Inflammatory macrophage (primary cell): Measurements from ENCODE around the gene TSPAN18.
A peak's percentile ranks its signal among the peaks of the same experiment; 100 is the strongest.

Experiments used
- DNase-seq, 2 donors: peaks; one replicate each; pipeline ENCODE4 v3.0.0-alpha.2; 2020 to 2022

TSPAN18 gene

DNA sequence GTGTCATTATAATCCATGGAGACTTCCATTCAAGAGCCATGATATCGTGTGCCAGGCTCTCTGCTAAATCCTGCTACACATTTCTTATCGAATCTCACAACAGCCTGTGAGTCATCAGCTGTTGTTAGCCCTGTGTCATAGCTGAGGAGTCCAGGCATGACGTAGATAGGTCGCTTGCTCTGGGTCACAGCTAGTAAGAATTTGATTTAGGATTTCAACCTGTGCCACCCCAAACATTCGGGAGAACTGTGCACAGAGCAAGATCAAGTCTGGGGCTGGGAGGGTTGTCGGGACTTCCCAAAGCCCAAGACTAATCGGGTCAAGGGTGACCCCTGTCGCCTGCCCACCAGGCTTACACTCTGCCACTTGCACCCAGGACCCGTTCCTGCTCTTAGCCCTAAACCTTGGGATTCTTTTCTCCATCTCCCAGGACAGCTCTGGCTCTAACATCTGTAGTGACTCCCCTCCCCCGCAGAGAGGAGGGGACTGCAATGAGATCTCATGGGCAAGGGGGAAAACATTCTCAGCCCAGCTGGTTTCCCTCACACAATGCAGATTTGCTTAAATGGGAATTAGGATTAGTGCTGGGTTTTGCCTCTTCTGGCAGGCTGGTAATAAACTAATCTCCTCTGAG lies 34.3 kb downstream of the TSPAN18 start:
- DNase-seq, result no peak

GRCh38 chr11:44761551-44761961 lies 34.8 kb downstream of the TSPAN18 start:
- no peak for DNase-seq

- no peak for DNase-seq
These were observed 36.5 kb downstream of the TSPAN18 start for GRCh38 chr11:44763121-44763820.

DNA sequence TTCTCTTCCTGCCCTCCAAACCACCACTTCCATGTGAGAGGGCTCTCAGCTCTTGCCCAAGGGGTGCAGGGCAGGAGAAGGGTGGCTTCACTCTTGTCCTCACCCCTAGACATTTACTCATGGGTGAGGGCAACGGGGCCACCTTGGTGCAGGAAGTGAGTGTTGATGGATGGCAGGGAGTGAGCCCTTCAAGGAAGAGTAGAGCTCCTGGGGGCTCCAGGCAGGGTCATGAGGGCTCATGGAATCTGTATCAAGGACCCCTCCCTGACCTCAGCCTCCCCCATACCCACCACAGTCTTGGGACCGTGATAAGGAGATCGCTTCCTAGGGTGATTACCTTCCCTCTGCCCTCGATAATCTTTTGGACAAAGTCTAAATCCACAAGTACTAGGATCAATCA lies 37.8 kb downstream of the TSPAN18 start:
- DNase-seq, result no peak

DNA sequence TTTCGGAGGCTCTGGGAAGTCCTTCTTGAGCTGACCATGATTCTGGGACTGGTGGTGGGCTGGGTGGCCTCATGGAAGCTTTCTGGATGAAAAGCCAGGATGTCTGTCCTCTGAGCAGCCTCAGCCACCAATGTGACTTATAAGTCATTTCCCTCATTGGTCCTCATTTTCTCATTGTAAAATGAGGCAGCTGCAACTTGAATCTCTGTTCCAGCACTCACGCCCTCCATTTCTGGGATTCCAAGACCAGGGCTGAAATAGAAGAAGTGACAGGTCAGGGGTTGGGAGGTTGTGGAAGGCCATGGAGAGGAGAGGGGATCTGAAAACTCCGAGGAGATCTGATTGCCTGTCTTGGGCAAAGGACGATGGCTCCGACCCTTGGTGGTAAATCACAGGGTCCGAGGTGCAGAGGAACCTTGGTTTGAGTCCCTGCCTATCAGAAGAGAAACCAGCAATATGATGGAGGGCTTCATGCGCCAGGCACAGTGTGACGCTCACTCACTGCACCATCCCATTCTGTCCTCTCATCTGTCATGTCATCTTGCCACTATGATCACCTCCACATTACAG lies 38.3 kb downstream of the TSPAN18 start:
- no peak for DNase-seq

- no peak for DNase-seq
These were observed 38.9 kb downstream of the TSPAN18 start for GRCh38 chr11:44765676-44766075.

DNA sequence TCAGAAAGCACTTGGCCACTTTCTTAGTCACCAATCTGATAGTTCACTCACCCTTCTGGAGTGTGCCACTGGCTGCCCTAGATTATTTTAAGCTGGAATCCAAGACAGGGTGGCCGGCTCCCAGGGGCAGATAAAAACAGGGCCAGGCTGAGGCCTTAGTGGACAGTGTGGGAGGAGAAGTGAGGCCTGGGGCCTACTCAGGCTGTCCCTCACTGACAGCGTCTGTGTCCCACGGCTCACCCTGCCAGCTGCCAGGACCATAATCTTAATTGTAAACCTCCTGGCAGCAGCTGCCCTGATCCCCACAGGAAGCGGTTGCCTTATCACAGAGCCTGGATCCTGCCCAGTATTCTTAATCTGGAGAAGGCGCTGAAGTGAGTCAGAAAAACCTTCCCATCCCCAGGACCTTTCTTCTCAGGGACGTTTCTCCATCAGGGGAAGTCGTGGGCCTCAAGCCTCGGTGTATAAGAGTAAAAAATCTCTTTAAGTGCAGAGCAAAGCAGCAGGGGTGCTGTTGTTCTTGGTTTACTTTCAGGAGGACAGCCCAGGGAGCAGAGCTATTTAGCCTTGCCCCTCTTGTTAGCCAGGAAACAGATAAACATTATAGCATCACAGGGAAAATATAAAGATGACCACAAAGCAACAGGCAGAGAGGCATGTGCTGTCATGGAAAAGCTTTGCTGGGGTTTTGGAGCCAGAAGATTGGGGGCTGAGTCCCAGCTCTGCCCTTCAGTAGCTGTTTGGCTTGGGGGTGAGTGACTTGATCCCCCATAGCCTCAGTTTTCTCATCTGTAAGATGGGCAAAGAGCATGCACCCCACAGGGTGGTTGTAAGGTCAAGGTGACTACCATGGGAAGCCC lies 39.6 kb downstream of the TSPAN18 start:
- DNase-seq, result no peak

GRCh38 chr11:44766972-44767278 lies 40.2 kb downstream of the TSPAN18 start:
- no peak for DNase-seq

GRCh38 chr11:44767421-44767820 lies 40.7 kb downstream of the TSPAN18 start:
- DNase-seq, result no peak

- DNase-seq, result no peak
These were observed 43.6 kb downstream of the TSPAN18 start for GRCh38 chr11:44770401-44770800.

GRCh38 chr11:44771252-44771734 lies 44.5 kb downstream of the TSPAN18 start:
- no peak for DNase-seq

DNA sequence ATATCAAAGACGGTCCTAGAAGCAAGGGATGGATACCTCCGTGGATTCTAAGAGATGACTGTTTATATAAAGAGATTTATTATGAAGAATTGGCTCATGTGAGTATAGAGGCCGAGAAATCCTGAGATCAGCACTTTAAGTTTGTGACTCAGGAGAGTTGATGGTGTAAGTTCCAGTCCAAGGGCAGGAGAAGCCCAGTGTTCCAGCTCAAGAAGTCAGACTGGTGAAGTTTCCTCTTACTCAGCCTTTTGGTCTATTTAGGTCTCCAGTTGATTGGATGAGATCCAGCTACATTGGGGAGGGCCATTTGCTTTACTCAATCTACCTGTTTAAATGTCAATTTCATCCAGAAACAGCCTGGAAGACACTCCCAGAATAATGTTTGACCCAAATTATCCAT lies 45.1 kb downstream of the TSPAN18 start:
- no peak for DNase-seq

DNA sequence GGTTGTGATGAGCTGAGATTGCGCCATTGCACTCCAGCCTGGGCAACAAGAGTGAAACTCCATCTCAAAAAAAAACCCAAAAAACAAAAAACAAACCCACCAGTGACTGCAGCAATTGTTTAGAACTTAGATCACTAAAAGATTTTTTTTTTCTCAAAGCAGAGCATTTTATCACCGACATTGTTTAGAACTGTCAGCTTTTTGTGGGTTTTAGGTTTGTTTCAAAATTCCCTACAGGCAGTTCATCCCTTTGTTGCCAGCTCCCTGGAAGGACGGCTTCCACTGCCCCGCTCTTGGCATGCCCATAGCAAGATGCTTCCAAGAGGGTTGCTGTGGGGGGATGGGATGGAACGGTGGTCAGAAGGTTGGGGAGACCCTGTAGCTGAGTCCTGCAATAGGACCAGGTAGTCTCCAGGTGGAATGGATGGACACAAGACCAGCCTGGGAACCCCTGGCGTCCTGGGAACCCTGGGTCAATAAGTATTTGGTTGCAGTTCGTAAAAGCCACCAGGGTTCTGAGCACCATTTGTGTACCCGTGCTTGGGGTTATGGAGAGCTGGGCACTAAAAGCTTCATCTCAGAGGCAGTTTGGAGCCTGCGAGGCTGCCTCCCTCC lies 46.7 kb downstream of the TSPAN18 start:
- no peak for DNase-seq

- DNase-seq, result no peak
These were observed 47.3 kb downstream of the TSPAN18 start for GRCh38 chr11:44774108-44774507.

DNA sequence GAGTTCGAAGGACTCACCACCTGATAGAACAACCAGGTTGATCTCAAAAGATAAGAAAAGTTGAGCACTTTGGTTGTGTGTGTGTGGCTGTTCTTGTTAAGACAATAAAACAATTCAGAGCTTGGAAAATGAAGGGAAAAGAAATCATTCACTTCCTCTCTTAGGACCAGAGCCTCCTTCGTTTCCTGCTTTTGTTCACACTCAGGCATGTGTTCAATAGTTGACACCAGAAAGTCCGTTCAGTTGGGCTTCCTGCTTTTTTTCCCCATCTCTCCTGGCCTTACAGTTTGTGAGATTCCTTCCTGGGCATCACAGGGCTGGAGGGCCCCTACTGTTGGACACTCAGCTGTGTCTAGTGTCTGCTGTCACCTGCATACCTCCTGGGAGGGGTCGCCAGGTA lies 48.0 kb downstream of the TSPAN18 start:
- no peak for DNase-seq

- DNase-seq, result peak; percentile 36 to 65
These were observed 48.7 kb downstream of the TSPAN18 start for GRCh38 chr11:44775366-44775984.

DNA sequence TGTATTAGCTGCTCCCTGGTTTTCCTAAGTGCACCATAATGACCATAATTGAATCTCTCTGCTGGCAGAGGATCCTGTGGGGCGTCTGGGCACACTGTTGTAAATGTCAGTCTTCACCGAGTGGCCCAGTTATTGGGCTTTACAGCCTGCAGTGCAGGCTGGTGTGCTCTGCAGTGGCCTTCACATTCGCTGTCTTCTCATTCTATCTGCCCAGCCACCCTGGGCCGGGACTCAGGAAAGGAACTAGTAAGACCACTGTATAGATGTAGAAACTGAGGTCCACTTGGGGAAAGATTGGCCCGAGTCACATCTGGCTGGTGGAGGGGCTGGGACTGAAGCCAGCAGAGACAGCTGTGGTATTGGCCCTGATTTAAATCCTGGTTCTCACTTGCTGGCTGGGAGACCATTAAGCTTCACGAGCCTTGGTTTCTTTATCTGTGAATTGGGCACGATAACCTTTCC lies 49.3 kb downstream of the TSPAN18 start:
- no peak for DNase-seq

DNA sequence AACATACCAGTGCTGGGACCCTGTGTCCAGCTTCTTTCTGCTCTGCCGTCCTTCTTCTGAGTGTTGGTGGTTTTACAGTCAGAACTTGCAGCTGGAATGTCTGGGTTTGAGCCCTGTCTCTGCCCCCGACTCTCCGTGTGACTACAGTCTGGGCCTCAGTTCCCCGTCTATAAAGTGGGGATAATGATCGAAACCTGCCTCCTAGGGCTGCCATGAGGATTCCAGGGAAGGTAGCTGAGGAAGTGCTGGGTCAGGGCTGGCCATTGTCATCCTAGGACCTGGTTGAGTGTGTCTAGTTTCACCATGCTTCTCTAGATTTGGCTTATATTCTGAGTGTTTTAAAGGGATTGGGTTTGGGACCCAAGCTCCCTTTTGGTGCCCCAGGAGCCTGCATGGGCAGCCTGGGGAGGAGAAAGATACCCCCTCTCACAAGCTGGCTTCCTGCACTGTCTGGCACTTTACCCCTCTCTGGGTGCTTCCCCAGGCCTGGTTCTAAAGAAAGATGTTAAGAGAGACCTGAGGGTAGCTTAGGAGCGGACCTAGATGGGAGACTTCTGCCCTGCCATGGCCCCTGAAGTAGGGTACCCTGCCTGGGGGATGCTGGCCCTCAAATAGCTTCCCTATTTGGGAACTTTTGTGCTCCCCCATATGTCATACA lies 49.9 kb downstream of the TSPAN18 start:
- no peak for DNase-seq

DNA sequence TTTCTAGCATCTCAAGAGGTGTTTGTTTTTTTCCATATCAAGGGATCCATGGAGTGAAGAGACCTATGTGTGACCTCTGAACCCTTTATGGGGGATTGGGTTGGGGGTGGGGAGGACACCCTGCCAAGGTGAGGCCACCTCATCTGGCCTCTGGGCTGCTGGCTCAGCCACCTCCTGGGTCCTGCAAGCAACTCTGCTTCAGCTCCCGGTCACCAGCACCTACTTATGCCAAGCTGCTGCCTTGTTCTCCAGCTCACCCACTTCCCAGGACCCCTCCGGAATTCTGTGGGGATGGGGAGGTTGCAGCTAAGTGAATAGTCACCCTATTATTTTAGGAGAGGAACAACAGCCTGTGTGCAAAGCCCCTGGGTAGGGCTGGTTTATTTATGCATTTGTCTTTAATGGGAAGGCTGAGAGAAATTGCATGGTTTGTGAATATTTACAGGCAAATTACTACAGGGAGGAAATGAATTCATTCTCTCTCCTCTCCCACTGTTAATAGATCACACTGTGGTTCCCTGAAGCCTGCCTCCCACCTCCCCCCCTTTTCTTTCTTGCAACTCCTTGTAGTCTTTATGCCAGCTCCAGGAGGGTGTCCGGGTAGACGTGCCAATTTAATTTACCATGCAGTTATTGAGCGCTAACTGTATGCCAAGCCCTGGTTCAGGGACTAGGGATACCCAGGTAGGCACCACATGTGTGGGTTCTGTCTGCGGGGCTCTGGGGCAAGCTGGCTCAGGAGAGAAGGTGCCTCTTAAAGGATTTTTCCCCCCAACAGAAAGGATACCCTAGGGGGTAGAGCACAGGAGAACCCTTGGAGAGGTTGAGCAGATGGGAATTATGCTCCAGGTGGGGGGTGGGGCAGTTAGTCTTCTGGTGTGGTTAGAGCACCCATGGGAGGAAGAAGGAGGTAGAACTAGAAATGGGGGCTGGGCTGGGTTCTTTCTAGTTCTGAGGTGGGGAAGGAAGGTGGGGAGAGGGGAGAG lies 50.7 kb downstream of the TSPAN18 start:
- DNase-seq, result no peak
